B cell (primary cell): ENCODE measurements around the gene PLEKHA3. TPM values are rescaled to one million over a fixed set of nuclear protein-coding genes. Genes with fewer than 3 reads are reported as not detected.

Experiments
- ATAC-seq: fragments of 200-7000 bp; cut with Tn5 transposase; one replicate; pipeline ENCODE4 v1.10.0; 2021; ENCODE audit warnings: low read depth, mild to moderate bottlenecking, moderate number of reproducible peaks, moderate library complexity
- CTCF ChIA-PET: fragments of 350-600 bp; sonication (Branson Sonifier 250); formaldehyde crosslinking; loops from one replicate; lab custom pipeline; 2021; ENCODE audit warnings: antibody characterized with exemption, inconsistent platforms; lab: Charles Lee
- POLR2A ChIA-PET: fragments of 350-600 bp; sonication (Branson Sonifier 250); formaldehyde crosslinking; loops from one replicate; lab custom pipeline; 2021; ENCODE audit warnings: antibody characterized with exemption; lab: Charles Lee
- DNase-seq: peaks from one replicate; pipeline ENCODE4 v3.0.0; 2013
- H2AFZ ChIP-seq: 2 replicates; pipeline ENCODE4 v1.6.1; 2012; ENCODE audit warnings: mild to moderate bottlenecking, low read depth, low read length; ENCODE audit not compliant: insufficient read depth, poor library complexity, severe bottlenecking
- H3K27ac ChIP-seq, 2 donors: 1 replicate in 1 of 2; 2 replicates in 1 of 2; pipeline ENCODE4 v1.5.1; 2012 to 2013; ENCODE audit warnings: low read length in 2 of 2, mild to moderate bottlenecking in 2 of 2, moderate library complexity in 1 of 2
- H3K27me3 ChIP-seq, 4 experiments: fragments of 200-600 bp in 1 of 4; sonication (generic) in 1 of 4; replicated peaks in 1 of 4; 1 replicate in 2 of 4; 2 replicates in 2 of 4; pipeline versions ENCODE4 v1.6.1 to v1.7.0; 2013 to 2016; ENCODE audit warnings: low read length in 3 of 4, mild to moderate bottlenecking in 2 of 4, mixed read lengths in 1 of 4, moderate library complexity in 1 of 4; ENCODE audit not compliant: insufficient read depth in 4 of 4, control insufficient read depth in 3 of 4; ENCODE audit errors: control extremely low read depth in 1 of 4
- H3K36me3 ChIP-seq, 2 experiments: replicated peaks in 1 of 2; 1 replicate in 1 of 2; 2 replicates in 1 of 2; pipeline versions ENCODE4 v1.6.1 to v1.7.1; 2013; ENCODE audit warnings: low read length in 1 of 2; ENCODE audit not compliant: insufficient read depth in 2 of 2, control insufficient read depth in 1 of 2; ENCODE audit errors: control extremely low read depth in 1 of 2, extremely low read depth in 1 of 2
- H3K4me1 ChIP-seq, 2 donors: fragments of 200-600 bp in 1 of 2; sonication (generic) in 1 of 2; 1 replicate in 1 of 2; 2 replicates in 1 of 2; pipeline versions ENCODE4 v1.5.1 to v1.6.1; 2013 to 2017; ENCODE audit warnings: low read length in 2 of 2; ENCODE audit not compliant: control insufficient read depth in 2 of 2, insufficient read depth in 2 of 2
- H3K4me2 ChIP-seq: replicated peaks from 2 replicates; pipeline ENCODE3; 2012; ENCODE audit warnings: mild to moderate bottlenecking, low read depth, low read length; ENCODE audit not compliant: poor library complexity, severe bottlenecking
- H3K4me3 ChIP-seq, 5 experiments: fragments of 200-600 bp in 1 of 5; sonication (generic) in 1 of 5; 1 replicate in 3 of 5; 2 replicates in 2 of 5; pipeline versions ENCODE4 v1.5.1 to v1.7.0; 2011 to 2016; ENCODE audit warnings: low read length in 4 of 5, mild to moderate bottlenecking in 4 of 5, low read depth in 2 of 5, control low read depth in 1 of 5, moderate library complexity in 1 of 5; ENCODE audit not compliant: insufficient read depth in 1 of 5; ENCODE audit errors: control extremely low read depth in 1 of 5, extremely low read depth in 1 of 5
- H3K79me2 ChIP-seq: fragments of 200-600 bp; sonication (generic); one replicate; pipeline ENCODE4 v1.6.0; 2016; ENCODE audit warnings: low read length; ENCODE audit not compliant: control insufficient read depth, insufficient read depth
- H3K9ac ChIP-seq: fragments of 200-600 bp; sonication (generic); 2 replicates; pipeline ENCODE4 v1.6.1; 2017; ENCODE audit warnings: mild to moderate bottlenecking, low read length, moderate library complexity
- H3K9me3 ChIP-seq, 3 donors: one replicate each; pipeline versions ENCODE4 v1.6.1 to v1.7.1; 2013; ENCODE audit warnings: low read length in 2 of 3; ENCODE audit not compliant: control insufficient read depth in 2 of 3, insufficient read depth in 1 of 3; ENCODE audit errors: control extremely low read depth in 1 of 3
- H4K20me1 ChIP-seq: 2 replicates; pipeline ENCODE4 v1.6.0; 2012; ENCODE audit warnings: mild to moderate bottlenecking, low read length; ENCODE audit not compliant: insufficient read depth, control insufficient read depth, poor library complexity, severe bottlenecking
- H3K27ac Mint-ChIP-seq: one replicate; pipeline ENCODE4 v1.8.0; 2021; ENCODE audit warnings: mixed read lengths
- H3K27me3 Mint-ChIP-seq: one replicate; pipeline ENCODE4 v1.8.0; 2021; ENCODE audit warnings: mixed read lengths
- H3K4me1 Mint-ChIP-seq: one replicate; pipeline ENCODE4 v1.8.0; 2021; ENCODE audit warnings: mixed read lengths
- H3K4me3 Mint-ChIP-seq: one replicate; pipeline ENCODE4 v1.8.0; 2021; ENCODE audit warnings: mixed read lengths
- H3K9me3 Mint-ChIP-seq: one replicate; pipeline ENCODE4 v1.8.0; 2022; ENCODE audit warnings: mixed read lengths; ENCODE audit not compliant: insufficient read depth
- CTCF ChIP-seq: fragments of 200-600 bp; IDR thresholded peaks from one replicate; pipeline ENCODE4 v1.8.0; 2022; ENCODE audit warnings: antibody characterized with exemption, mild to moderate bottlenecking
- EZH2 ChIP-seq: IDR thresholded peaks from 2 replicates; pipeline ENCODE4 v1.6.1; 2012; ENCODE audit warnings: borderline replicate concordance, low read depth, mild to moderate bottlenecking, moderate library complexity, low read length; ENCODE audit not compliant: insufficient read depth, poor library complexity, severe bottlenecking
- WGBS: methylation state at CpG from one replicate; pipeline ENCODE4 v1.1.5; 2013; ENCODE audit warnings: missing lambda C conversion rate; ENCODE audit not compliant: insufficient coverage; 5-methylcytosine and 5-hydroxymethylcytosine counted together
- intact Hi-C: fragments of 100-400 bp; cut with micrococcal nuclease; formaldehyde crosslinking; loops from one replicate; pipeline ENCODE4 v1.10.0; 2022
- polyA plus RNA-seq: library from polyadenylated mRNA; depleted of rRNA; stranded (reverse); fragments of >200 nt; gene quantifications from 2 replicates; pipeline ENCODE4 v1.2.3, GENCODE V29; 2012
- total RNA-seq, 2 donors: library from RNA; stranded (reverse); fragments of 120-200 nt in 1 of 2; gene quantifications; 1 replicate in 1 of 2; 2 replicates in 1 of 2; pipeline versions ENCODE4 v1.2.3 to v1.2.4, GENCODE V29; 2013 to 2022

PLEKHA3 gene
- total and polyA plus RNA-seq, 2 donors (not counting 1 experiment from before 2014, with no cell fraction given), result 4.8 to 29.3 TPM

GRCh38 chr2:178452334-178452733, 27.9 kb upstream of the PLEKHA3 start:
- POLR2A ChIA-PET, result interaction anchor here (0.6 kb wide), 1 partner anchor 61 kb away, joined by 3 read pairs; no protein-coding TSS in a partner anchor
- Mint-ChIP-seq H3K9me3 (no peaks in the 10 kb centered on the region), H3K4me1 (peaks cover 27% of the 10 kb centered on the region), H3K4me3 (peak overlapping the region; percentile 71), H3K27ac (no peak overlapping the region), H3K27me3 (no peaks in the 10 kb centered on the region)
- CTCF ChIA-PET, result interaction anchor here (2.8 kb wide), 1 partner anchor 38 kb away, joined by 7 read pairs; no protein-coding TSS in a partner anchor
- no CpG with 5 or more reads among the region's 2 CpGs for WGBS
- no peak overlapping the region for H2AFZ ChIP-seq
- H3K36me3 ChIP-seq, result peaks cover 0 to 2% of the 10 kb centered on the region in 2 experiments
- intact Hi-C loops, result loop anchor here (10.0 kb wide), 1 partner anchor 812 kb away; the partner anchor contains the start of gene SESTD1
- H3K27ac ChIP-seq, result no peak overlapping the region
- peaks cover 12% of the 10 kb centered on the region for H3K79me2 ChIP-seq
- peaks cover 7 to 16% of the 10 kb centered on the region in 2 donors for H3K4me1 ChIP-seq
- H3K4me3 ChIP-seq, result no peak overlapping the region
- DNase-seq (no peak), ATAC-seq (no peak)
- no peaks in the 10 kb centered on the region for H3K9me3 ChIP-seq
- TF ChIP-seq CTCF (no peak), EZH2 (no peak)
- no peaks in the 10 kb centered on the region for H3K27me3 ChIP-seq
- H3K9ac ChIP-seq, result no peak overlapping the region
- no peak overlapping the region for H3K4me2 ChIP-seq
- H4K20me1 ChIP-seq, result peaks cover 20% of the 10 kb centered on the region

- H3K4me3 ChIP-seq, result no peak overlapping the region
- DNase-seq, result no peak
- H4K20me1 ChIP-seq, result peaks cover 19% of the 10 kb centered on the region
- Mint-ChIP-seq H3K27me3 (no peaks in the 10 kb centered on the region), H3K4me3 (no peak overlapping the region), H3K27ac (no peak overlapping the region), H3K4me1 (peaks cover 26% of the 10 kb centered on the region), H3K9me3 (no peaks in the 10 kb centered on the region)
- 100% methylated on average over 1 of the region's 5 CpGs for WGBS
- no peak overlapping the region for H3K4me2 ChIP-seq
- H3K27me3 ChIP-seq, result no peaks in the 10 kb centered on the region
- peaks cover 0 to 2% of the 10 kb centered on the region in 2 experiments for H3K36me3 ChIP-seq
- H3K9me3 ChIP-seq, result no peaks in the 10 kb centered on the region
- ATAC-seq, result no peak
- no peak overlapping the region for H3K27ac ChIP-seq
- ChIA-PET POLR2A (no interaction called here), CTCF (interaction anchor here (0.6 to 2.8 kb wide), 2 partner anchors 38 to 353 kb away, joined by 4 to 7 read pairs; no protein-coding TSS in a partner anchor)
- no peak overlapping the region for H3K9ac ChIP-seq
- intact Hi-C loops, result loop anchor here (10.0 kb wide), 1 partner anchor 812 kb away; the partner anchor contains the start of gene SESTD1
- H3K79me2 ChIP-seq, result peaks cover 11% of the 10 kb centered on the region
- peaks cover 7 to 16% of the 10 kb centered on the region in 2 donors for H3K4me1 ChIP-seq
- no peak for TF ChIP-seq EZH2
- TF ChIP-seq CTCF, result no peak
- H2AFZ ChIP-seq, result no peak overlapping the region
Measured at GRCh38 chr2:178452870-178453269, 27.4 kb upstream of the PLEKHA3 start.
